ENCODE results near the gene VWCE. TPM values are rescaled to one million over a fixed set of nuclear protein-coding genes. Genes with fewer than 3 reads are reported as not detected.

Gene VWCE
- total RNA-seq, 1 experiment from 2014 or later = 1.2 TPM

GRCh38 chr11:61281581-61282250, 13.4 kb downstream of the VWCE start:
- no peak for DNase-seq (ENCODE audit: low read depth)

GRCh38 chr11:61280883-61281580, 14.1 kb downstream of the VWCE start:
- DNase-seq (ENCODE audit: low read depth) = no peak

- no peak for DNase-seq (ENCODE audit: low read depth)
These were observed 15.0 kb downstream of the VWCE start for GRCh38 chr11:61279934-61280659.

- no peak for DNase-seq (ENCODE audit: low read depth)
These were observed 17.1 kb downstream of the VWCE start for GRCh38 chr11:61278001-61278470.

- no peak for DNase-seq (ENCODE audit: low read depth)
These were observed 17.7 kb downstream of the VWCE start for GRCh38 chr11:61277186-61278000.

GRCh38 chr11:61275191-61275590, 19.9 kb downstream of the VWCE start:
- no peak for DNase-seq (ENCODE audit: low read depth)

- no peak for DNase-seq (ENCODE audit: low read depth)
These were observed 21.0 kb downstream of the VWCE start for GRCh38 chr11:61274084-61274483.

GRCh38 chr11:61273178-61274078, 21.7 kb downstream of the VWCE start:
- no peak for DNase-seq (ENCODE audit: low read depth)

GRCh38 chr11:61272731-61273130, 22.4 kb downstream of the VWCE start:
- no peak for DNase-seq (ENCODE audit: low read depth)

- DNase-seq (ENCODE audit: low read depth) = peak; percentile 58
These were observed 24.6 kb downstream of the VWCE start for GRCh38 chr11:61270354-61271076.

- no peak for DNase-seq (ENCODE audit: low read depth)
These were observed 26.4 kb downstream of the VWCE start for GRCh38 chr11:61268588-61269250.

GRCh38 chr11:61267437-61267841, 27.7 kb downstream of the VWCE start:
- DNase-seq (ENCODE audit: low read depth) = no peak

- peak; percentile 46 for DNase-seq (ENCODE audit: low read depth)
These were observed 28.5 kb downstream of the VWCE start for GRCh38 chr11:61266602-61267001.

- no peak for DNase-seq (ENCODE audit: low read depth)
These were observed 29.8 kb downstream of the VWCE start for GRCh38 chr11:61265357-61265756.

GRCh38 chr11:61264795-61265194, 30.3 kb downstream of the VWCE start:
- no peak for DNase-seq (ENCODE audit: low read depth)

- no peak for DNase-seq (ENCODE audit: low read depth)
These were observed 30.7 kb downstream of the VWCE start for GRCh38 chr11:61264371-61264770.

GRCh38 chr11:61259363-61259762, 35.8 kb downstream of the VWCE start:
- no peak for DNase-seq (ENCODE audit: low read depth)

- no peak for DNase-seq (ENCODE audit: low read depth)
These were observed 36.6 kb downstream of the VWCE start for GRCh38 chr11:61258546-61258945.

Measured in LHCN-M2 (cell line).